HepG2 (cell line): ENCODE results near the gene GDPD5. TPM values are rescaled to one million over a fixed set of nuclear protein-coding genes. Genes with fewer than 3 reads are reported as not detected.

Experiments
- DRAP1 ChIP-seq: IDR thresholded peaks from 2 replicates; pipeline ENCODE4 v1.6.1; 2016; ENCODE audit warnings: missing genetic modification reagents, missing compliant biosample characterization
- KLF15 ChIP-seq: sonication (generic); formaldehyde crosslinking; IDR thresholded peaks from 2 replicates; pipeline ENCODE4 v1.8.1; 2023; ENCODE audit warnings: borderline replicate concordance, mild to moderate bottlenecking, inconsistent platforms, missing genetic modification reagents, mixed read lengths
- NFAT5 ChIP-seq: sonication (generic); formaldehyde crosslinking; IDR thresholded peaks from 2 replicates; pipeline ENCODE4 v1.4.0; 2020; ENCODE audit warnings: missing genetic modification reagents
- NRL ChIP-seq: sonication (generic); formaldehyde crosslinking; IDR thresholded peaks from 2 replicates; pipeline ENCODE4 v1.5.0; 2020; ENCODE audit warnings: missing genetic modification reagents, mild to moderate bottlenecking, moderate library complexity, borderline replicate concordance
- ZNF292 ChIP-seq: sonication (generic); formaldehyde crosslinking; IDR thresholded peaks from 2 replicates; pipeline ENCODE4 v1.8.1; 2022; ENCODE audit warnings: mild to moderate bottlenecking, low read depth, missing genetic modification reagents, borderline replicate concordance
- ZNF766 ChIP-seq: sonication (generic); formaldehyde crosslinking; IDR thresholded peaks from 2 replicates; pipeline ENCODE4 v1.5.0; 2020; ENCODE audit warnings: missing genetic modification reagents, borderline replicate concordance
- polyA plus RNA-seq, 8 experiments: library from polyadenylated mRNA; depleted of rRNA in 3 of 8; stranded (reverse) in 7 of 8; unstranded in 1 of 8; fragments of >200 nt; fragmentation: Illumina TruSeq in 4 of 8; extraction: Trizol in 4 of 8; gene quantifications; 2 replicates each; pipeline versions ENCODE4 v1.2.1 to v1.2.3, GENCODE V29; 2011 to 2016; ENCODE audit warnings: low read depth in 4 of 8, missing spikeins in 1 of 8, mixed read lengths in 1 of 8; ENCODE audit not compliant: insufficient read depth in 1 of 8
- total RNA-seq, 5 experiments: library from RNA; depleted of rRNA; stranded (reverse); fragments of >200 nt; fragmentation: Illumina TruSeq; extraction: Trizol; gene quantifications; 2 replicates each; pipeline ENCODE4 v1.2.3, GENCODE V29; 2016; ENCODE audit warnings: low read depth in 1 of 5

Gene GDPD5
- total and polyA plus RNA-seq, 2 of the 13 experiments (the other 11 are each of a cell fraction or from before 2014, with no cell fraction given), result 55.0 to 67.5 TPM

GRCh38 chr11:75420224-75421034, 105.3 kb downstream of the GDPD5 start (continued):
- TF ChIP-seq ZNF766 (CRISPR knock-in tag) (no peak), ZNF292 (CRISPR knock-in tag) (no peak), KLF15 (CRISPR knock-in tag) (no peak), DRAP1 (no peak), NFAT5 (CRISPR knock-in tag) (no peak), NRL (CRISPR knock-in tag) (no peak)
